NCI-H2196 treated with DMSO at 0.1 percent for 48 hours (cell line): ENCODE results near the gene PTPRG.
"Not testable (repeated sequence)": the region's sequence is repeated elsewhere in the genome, so short reads cannot be mapped to it uniquely, and the experiment has no call there.

Source experiments
- DNase-seq: peaks from one replicate; lab custom pipeline; 2025; ENCODE audit not compliant: unreplicated experiment; lab: John Stamatoyannopoulos, UW

The PTPRG gene

DNA sequence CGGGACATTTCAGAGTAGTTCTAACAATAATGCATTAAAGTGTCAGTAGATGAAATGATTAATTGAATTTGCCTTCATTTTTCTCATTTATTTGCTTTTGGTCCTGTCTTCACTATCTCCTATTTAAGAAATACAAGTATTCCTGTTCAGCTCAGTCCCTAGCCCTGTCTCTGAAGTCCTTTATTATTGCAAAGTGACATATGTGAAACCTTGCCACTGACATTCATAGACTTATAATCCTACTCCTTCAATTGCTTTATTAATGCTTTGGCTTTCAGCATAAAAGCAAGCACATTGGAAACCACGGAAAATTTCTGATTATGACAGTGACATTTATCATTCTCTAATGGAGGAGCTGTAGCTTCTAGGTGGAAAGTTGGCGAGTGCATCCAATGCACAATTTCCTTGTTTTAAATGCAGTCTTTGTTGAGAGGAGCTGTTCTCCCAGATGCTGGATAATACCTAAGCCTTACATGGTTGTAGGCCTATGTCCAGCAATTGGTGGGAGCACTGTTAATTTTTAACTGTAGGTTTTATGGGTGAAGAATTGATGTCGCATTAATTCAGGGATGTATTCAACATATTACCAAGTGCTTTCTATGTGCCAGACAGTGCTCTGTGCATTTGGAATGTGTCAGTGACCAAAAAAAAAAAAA, 474.2 kb downstream of the PTPRG start:
- DNase-seq, result no peak

DNA sequence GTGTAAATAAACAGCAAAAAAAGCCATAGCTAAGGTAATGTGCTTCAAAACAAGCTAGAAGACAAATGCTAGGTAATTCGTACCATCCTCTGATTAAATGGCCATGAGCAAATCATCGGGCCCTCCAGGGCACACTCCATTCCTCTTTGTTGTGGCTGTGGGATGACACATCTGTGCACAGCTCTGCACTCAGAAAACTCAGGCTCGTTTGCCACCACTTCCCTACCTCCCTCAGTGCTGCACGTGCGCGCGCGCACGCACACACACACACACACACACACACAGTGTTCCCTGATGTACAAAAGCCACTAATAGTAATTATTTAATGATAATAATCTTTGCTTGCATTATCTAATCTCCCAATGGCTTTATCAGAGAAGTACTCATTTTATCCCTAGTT, 475.4 kb downstream of the PTPRG start:
- no peak for DNase-seq

DNA sequence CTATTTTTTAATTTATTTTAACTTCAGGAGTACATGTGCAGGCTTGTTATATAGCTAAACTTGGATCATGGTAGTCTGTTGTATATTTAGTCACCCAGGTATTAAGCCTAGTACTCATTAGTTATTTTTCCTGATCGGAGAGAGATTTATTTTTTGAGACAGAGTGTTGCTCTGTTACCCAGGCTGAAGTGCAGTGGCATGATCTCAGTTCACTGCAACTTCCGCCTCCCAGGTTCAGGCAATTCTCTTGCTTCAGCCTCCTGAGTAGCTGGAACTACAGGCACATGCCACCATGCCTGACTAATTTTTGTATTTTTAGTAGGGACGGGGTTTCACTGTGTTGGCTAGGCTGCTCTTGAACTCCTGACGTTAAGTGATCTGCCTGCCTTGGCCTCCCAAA, 477.4 kb downstream of the PTPRG start:
- not testable (repeated sequence) for DNase-seq

DNA sequence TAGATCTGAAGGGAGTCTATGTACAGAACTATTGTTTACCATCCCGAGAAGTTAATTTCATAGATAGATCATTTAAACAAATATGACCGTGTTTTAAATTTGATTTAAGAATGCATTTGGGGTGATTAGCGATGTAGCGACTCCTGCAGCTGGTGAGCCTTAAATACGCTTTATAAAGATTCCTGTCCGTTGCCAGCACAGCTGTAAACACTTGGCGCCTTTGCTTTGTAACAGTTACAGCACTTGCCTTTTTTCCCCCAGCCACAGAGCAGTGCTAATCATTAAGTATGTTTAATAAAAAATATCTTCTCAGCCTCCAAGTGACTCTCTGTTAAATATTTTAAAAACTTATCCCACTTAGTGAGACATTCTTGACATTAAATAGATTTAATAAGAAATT, 478.2 kb downstream of the PTPRG start:
- no peak for DNase-seq

DNA sequence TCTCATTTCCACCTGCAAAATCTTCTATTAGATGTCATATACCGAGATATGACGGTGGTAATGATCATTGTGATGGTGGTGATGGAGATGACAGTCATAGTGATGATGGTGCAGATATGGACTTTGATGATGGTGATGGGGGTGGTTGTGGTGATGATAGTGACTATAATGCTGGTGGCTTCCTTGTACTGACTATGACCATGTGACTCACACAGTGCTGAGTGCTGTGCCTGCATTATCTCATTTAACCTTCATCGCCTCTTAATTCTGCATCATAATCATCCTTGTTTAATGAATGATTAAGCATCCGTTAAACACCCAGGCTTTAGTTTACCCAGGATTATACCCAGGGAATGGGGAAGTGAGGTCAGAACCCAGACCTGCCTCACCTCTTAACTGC, 480.3 kb downstream of the PTPRG start:
- DNase-seq, result no peak

DNA sequence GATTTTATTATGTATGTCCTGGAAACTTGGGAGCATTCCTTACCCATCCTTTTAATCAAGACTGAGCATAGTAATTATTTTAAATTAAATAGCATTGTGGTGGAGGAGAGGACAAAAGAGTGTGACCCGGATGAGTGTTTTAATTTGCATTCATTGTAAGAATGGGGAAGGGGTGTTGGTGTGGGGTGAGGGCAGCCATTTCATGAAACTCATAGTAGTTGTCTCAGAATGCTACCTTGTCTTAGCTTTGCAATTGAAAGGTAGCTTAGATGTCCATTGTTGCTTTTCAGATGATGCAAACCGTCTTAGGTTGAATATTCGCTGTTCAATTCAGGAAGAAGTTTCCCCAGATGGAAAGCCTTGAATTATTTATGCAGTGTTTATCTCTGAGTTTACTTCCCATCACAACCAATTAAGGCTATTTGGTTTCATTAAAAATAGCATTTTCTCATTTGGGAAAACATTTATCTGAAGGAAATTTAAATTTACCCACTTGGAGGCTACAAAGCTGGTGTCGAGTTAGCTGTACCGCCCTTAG, 483.6 kb downstream of the PTPRG start:
- DNase-seq, result no peak

DNA sequence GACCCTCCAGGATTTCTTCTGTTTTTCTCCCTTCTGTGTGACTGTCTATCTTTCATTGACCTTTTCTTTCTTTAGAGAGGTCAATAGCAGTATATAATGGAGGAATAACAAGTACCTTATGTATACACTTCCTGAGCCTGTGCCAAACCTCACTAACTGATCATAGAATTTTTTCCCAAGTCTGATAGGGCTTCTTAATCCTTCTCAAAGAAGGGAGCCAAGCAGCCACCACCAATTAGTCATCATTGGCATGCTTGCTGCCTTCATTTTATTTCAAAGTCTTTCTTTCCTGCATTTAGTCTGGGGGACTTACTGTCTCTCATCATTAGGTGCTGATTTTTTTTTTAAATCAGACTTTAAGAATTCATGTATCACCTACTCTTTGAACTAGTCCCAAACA, 485.0 kb downstream of the PTPRG start:
- no peak for DNase-seq

DNA sequence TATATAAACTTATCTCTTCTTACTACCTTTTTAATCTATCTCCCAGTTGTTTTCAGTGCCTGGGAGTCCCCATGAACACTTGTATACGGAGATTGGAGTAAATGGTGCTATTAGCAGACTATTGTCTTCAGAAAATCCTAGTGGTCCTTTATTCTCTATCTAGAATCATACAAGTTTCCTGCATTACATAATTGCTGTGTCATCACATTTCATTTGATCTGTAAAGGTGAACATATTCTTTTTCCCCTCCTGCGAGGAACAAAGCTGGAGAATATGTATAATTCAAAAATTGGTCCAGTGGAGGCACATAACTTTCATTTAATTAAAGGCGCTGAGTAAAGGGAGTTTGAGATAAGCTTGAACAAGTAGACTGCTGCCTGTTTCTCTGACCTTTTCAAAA, 487.2 kb downstream of the PTPRG start:
- no peak for DNase-seq

DNA sequence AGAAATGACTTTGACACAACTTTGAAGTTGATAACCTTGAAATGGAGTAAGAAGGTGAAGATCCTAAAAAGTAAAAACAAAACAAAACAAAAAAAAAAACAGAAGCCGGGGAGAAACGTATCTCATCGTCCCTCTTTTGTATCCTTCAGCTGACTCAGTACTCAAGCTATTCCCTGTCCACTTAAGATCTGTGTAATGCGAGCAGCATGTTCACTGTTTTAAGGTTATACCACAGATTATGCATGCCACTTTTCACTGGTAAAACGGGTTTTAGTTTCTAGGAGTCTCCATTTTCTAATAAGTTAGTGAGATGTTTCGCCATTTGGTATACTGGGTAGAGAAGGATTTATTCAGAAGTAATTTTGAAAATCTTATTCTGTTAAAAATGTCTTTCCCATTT, 487.7 kb downstream of the PTPRG start:
- no peak for DNase-seq

DNA sequence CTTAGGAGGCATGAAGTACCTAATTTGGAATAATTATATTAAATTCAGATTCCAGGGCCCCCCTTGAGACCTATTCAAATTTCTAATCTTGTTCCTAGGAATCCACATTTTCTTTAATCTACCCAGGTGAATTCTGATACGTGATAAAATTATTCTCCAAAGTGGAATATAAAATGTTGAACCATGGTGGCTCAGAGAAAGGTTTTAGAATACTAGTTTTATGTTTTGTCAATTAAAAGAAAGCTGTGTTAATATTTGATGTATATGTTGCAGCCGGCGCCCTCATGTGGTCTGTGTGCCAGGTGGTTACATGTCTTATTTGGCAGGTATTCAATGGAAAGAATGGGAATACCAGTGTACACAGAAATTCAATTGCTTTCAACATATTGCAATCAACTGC, 490.1 kb downstream of the PTPRG start:
- no peak for DNase-seq

DNA sequence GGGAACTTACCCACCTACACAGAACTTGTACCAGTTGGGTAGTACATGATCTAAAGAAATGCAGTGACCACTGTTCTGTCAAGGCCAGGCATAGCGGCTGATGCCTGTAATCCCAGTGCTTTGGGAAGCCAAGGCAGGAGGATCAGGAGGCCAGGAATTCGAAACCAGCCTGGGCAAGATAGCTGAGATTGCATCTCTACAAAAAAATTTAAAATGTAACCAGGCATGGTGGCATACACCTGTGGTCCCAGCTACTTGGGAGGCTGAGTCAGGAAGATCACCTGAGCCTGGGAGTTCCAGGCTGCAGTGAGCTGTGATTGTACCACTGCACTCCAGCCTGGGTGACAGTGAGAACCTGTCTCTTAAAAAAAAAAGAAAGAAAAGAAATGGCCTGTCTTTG, 491.0 kb downstream of the PTPRG start:
- DNase-seq, result no peak

DNA sequence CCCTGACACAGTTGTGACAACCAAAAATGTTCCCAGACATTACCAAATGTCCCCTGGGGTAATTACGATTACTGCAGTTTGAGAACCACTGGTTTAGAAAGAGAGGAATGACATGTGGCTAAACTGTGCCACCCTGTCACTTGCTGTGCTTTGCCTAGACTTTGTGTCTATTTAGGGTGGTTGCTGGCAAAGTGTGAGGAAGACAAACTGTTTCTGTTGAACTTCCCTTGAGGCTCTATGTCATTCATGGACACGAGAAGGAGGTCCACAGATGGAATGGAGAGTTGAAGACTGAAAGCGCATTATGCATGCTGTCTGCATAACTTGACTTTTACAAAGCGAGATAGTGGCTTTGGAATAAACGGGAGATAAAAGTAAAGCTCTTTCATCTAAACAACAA, 495.3 kb downstream of the PTPRG start:
- no peak for DNase-seq

DNA sequence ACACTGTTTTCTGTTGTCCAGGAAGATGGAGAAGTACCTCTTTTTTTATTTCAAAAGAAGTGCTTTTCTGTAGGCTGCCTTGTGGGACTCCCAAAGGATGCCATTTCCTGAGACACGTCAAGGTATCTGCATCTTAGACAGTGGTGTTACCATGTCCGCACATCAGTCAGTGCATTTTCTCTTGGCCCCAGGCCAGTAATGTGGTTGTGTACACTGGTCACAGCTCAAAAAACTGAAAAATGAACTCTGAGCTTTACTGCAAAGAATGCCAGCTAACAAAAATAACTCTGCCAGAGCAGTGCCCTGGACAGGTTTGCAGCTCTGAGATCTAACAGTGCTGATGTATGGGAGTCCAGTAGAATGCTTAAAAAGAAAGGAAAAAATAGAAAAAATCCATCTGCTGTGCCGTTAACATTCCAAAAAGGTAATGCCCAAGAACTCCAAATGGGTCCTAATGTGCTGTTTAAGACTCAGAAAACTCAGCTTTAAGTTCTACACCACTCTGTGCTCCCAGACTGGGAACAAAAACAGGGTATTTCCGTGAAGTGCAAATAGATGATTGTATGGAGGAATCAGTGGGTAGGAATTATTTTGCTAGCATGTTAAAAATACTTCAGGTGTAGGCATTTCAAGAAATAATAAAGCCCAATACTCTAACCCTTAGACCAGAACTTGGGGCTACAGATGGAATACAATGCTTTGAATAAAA, 496.1 kb downstream of the PTPRG start:
- DNase-seq, result no peak

DNA sequence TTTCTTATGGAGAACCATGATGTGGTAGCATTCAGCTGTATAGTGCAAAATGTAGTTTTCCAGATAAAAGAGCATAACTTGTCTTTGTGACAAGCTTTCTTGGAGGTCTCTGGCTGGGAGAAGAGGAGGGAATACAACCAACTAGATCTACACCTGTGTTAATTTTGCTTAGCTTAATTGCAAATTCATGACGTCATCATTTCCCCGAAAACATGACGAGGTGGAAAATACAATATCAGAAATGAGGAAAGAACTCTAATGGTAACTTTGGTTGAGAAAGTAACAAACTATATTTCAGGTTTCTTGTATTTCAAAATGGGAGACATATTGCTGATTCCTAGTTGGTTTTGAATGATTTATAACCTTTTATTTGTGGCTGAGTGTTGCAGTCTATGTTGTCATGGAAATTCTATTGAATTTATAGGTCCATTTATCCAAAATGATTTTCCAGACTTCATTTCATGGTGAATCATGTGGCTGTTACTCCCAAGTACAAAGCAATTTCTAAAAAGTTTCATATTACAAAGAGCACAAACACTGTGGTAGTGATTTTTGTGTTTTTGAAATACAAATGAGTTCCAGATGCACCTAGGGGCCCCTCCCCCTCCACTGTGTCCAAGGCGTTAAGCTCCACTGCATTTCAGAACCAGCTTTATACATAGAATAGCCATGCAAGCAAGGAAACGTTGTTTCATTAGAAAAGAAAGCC, 504.8 kb downstream of the PTPRG start:
- no peak for DNase-seq

DNA sequence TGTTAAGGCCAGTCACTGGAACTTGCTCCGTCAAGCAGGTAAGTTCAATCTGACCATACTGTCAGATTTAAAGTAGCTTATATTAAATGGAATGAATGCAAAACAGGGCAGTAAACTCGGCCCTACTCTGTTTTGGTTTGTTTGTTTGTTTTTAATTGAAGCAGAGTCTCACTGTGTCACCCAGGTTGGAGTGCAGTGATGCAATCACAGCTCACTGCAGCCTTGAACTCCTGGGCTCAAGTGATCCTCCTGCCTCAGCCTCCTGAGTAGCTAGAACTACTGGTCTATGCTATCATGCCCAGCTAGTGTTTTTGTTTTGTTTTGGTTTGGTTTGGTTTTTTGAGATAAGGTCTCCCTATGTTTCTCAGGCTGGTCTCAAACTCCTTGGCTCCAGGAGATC, 507.0 kb downstream of the PTPRG start:
- no peak for DNase-seq

DNA sequence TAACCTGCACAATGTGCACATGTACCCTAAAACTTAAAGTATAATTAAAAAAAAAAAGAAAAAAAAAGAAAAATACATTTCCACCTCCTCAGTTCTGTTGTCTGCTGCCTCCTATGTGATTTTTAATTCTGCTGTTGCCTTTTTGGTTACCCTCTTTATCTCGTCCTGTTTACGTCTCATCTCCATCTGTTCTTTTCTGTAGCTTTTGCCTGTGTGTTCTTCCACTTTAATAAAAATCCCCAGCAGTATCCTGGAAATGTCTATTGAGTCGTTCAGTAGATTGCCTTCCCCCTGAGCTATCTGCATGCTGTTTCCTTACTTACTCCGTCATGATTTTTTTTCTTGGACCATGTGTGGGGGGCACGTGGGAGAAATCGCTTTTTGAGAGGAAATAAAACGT, 509.5 kb downstream of the PTPRG start:
- DNase-seq, result no peak

DNA sequence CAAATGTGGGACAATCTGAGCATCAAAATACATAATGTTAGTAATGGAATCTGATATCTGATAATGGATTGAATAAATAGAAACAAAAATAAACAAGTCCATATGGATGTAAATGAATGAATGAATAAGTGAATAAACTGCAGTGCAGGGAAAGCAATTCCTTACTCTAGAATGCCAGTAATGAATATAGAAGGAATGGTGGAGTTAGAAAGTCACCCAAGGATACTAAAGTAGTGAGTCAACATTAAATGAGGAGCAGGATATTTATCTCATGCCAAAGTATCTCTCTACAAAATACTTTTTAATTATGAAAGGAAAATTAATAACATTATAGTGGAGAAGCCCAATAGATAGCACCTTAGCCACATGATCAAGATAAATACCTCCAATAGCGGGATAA, 511.7 kb downstream of the PTPRG start:
- DNase-seq, result no peak

DNA sequence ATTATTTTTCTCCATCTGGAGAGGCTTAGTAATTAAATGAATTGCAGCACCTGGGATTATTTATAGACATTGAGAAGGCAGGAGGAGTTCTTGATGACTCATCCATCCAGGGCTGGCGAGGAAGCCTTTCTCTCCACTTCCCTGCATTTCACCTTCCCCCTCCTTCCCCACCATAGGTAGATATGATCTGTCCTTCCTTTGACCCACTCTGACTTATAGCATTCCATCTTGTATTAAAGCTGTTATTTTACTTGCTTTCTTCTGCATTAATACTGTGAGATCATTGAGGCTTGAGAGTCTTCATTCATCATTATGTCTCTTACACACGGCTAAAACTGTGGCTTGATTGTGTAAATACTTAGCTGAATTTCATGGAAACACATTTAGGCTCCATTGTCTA, 523.2 kb downstream of the PTPRG start:
- no peak for DNase-seq

DNA sequence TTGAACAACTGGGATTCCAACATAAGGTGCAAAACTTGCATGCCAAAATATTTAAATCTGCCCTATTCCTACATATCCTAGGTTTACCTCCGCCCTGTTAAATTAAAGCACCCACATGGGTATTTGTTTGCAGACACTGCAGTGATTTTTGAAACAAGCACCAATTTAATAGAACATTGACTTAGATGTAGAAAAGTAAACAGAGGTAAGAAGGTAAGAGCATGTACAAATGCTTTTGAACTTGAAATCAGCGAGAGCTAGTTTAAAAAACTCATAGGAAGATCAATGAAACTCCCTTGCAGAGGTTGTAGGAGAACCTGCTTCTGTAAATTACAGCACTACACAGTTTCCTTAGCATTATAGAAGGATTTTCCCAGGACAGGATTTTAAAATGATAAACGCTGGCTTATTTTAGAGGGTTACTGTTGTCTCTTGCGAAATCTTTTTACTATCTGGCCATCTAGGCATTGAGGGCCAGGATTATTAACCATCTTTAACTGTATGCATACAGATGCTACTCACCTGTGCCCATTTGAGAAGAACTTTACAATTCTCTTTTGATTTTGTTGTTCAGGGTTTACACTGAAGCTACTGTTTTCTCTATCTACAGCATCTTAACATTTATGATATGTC, 527.2 kb downstream of the PTPRG start:
- DNase-seq, result no peak

DNA sequence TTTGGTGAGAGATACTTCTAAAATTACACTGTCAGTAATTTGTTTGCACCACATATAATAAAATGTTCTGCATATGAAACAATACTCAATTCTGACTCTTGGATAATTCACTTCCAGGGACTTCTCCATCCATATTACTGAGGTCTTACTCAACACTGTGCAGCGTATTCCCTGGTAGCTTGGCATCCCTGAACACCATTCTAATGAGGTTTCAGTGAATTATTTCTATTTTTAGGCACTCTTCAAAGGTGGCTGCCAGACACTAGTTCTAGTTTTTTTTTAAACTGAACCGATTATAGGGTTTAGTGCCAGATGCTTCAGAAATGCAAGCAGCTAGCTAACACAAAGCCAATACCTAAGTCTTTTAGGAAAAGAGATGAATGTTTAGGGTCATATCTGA, 528.7 kb downstream of the PTPRG start:
- no peak for DNase-seq

DNA sequence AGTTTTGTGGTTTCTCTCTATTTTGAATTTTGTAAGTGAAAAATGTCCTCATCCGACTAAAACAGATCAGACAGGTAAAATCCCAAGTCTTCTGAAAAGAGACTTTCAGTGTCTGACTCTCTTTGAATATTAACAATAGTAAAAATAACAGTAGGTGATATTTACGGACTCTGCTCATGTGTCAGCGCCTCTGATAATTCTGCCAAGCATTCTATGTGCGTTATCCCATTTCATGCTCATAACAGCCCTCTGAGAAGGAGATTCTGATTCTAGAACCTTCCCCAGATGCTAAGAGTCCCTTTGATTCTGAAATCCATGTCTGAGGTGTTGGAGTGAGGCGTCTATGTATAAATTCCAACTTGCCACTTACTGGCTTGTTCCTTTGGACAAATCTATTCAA, 529.1 kb downstream of the PTPRG start:
- no peak for DNase-seq

DNA sequence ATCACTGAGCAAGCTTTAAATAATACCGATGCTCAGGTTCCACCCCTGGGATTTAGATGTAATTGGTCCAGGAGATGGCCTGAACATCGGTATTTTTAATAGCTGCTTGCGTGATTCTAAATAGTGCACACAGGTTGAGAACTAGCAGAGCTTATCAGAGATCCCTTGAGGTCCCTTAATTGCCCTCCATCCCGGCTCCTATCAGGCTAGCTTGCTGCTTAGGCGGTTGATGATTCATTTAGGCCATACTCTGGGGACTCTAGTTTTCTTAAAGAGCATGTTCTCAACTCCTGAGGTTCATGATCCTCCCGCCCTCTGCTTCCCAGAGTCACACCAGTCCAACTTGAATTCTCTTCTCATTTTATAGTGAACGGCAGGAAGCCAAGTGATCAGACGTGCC, 531.7 kb downstream of the PTPRG start:
- no peak for DNase-seq
